ENCODE measurements around the gene SEC22A.

Gene SEC22A

GRCh38 chr3:123315271-123315595 is 113.5 kb downstream of the SEC22A start:
- Histone ChIP-seq H3K9me2 (replicated peaks; ENCODE audit: low read depth, low read length) (no peaks in the 10 kb centered on the region), H3K79me2 (ENCODE audit: insufficient read depth, low read length) (no peaks in the 10 kb centered on the region), H3K4me1 (ENCODE audit: insufficient read depth, low read length, poor library complexity, severe bottlenecking) (no peaks in the 10 kb centered on the region), H3K27me3 (ENCODE audit: insufficient read depth, low read length, poor library complexity, severe bottlenecking) (no peaks in the 10 kb centered on the region), H3F3A (ENCODE audit: low read depth) (no peaks in the 10 kb centered on the region), H4K20me1 (ENCODE audit: insufficient read depth, low read length, poor library complexity, severe bottlenecking) (no peaks in the 10 kb centered on the region), H3K36me3 (ENCODE audit: insufficient read depth, low read length) (no peaks in the 10 kb centered on the region), H3K4me2 (ENCODE audit: low read depth, low read length, poor library complexity, severe bottlenecking) (no peak overlapping the region), H3K9ac (ENCODE audit: low read depth, low read length, poor library complexity, severe bottlenecking) (no peak overlapping the region), H3K9me3 (ENCODE audit: insufficient read depth, low read depth, low read length) (no peaks in the 10 kb centered on the region), H3K4me3 (ENCODE audit: low read length, poor library complexity, severe bottlenecking) (no peak overlapping the region), H2AFZ (ENCODE audit: low read length) (no peak overlapping the region)
- TF ChIP-seq, protein P1, sequence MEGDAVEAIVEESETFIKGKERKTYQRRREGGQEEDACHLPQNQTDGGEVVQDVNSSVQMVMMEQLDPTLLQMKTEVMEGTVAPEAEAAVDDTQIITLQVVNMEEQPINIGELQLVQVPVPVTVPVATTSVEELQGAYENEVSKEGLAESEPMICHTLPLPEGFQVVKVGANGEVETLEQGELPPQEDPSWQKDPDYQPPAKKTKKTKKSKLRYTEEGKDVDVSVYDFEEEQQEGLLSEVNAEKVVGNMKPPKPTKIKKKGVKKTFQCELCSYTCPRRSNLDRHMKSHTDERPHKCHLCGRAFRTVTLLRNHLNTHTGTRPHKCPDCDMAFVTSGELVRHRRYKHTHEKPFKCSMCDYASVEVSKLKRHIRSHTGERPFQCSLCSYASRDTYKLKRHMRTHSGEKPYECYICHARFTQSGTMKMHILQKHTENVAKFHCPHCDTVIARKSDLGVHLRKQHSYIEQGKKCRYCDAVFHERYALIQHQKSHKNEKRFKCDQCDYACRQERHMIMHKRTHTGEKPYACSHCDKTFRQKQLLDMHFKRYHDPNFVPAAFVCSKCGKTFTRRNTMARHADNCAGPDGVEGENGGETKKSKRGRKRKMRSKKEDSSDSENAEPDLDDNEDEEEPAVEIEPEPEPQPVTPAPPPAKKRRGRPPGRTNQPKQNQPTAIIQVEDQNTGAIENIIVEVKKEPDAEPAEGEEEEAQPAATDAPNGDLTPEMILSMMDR (conservative IDR thresholded peaks at IDR 0.05; ENCODE audit: low read length) = no peak
- TF ChIP-seq EZH2phosphoT487 (IDR thresholded peaks at IDR 0.05; ENCODE audit: borderline replicate concordance) = no peak

DNA sequence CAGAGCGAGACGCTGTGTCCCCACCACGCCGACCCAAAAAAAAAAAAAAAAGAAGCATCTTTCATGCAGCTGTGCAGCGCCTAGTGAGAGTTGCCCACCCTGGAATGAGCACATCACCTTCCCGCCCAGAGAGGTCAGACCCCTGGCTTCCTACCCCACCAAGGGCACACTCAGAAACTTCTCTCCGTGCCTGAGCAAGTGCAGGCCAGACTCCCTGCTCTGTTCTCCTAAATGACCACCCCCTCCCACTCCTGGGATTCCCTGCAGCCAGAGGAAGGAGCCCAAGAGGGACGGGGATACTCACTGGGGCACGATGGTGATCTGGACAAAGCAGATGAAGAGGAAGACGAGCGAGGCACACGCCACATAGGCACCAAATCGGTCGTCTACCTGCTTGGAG is 116.0 kb downstream of the SEC22A start:
- Histone ChIP-seq H2AFZ (ENCODE audit: low read length) (no peak overlapping the region), H3K9me3 (ENCODE audit: insufficient read depth, low read depth, low read length) (no peaks in the 10 kb centered on the region), H3F3A (ENCODE audit: low read depth) (no peaks in the 10 kb centered on the region), H4K20me1 (ENCODE audit: insufficient read depth, low read length, poor library complexity, severe bottlenecking) (no peaks in the 10 kb centered on the region), H3K9me2 (replicated peaks; ENCODE audit: low read depth, low read length) (no peaks in the 10 kb centered on the region), H3K4me1 (ENCODE audit: insufficient read depth, low read length, poor library complexity, severe bottlenecking) (no peaks in the 10 kb centered on the region), H3K4me2 (ENCODE audit: low read depth, low read length, poor library complexity, severe bottlenecking) (no peak overlapping the region), H3K36me3 (ENCODE audit: insufficient read depth, low read length) (no peaks in the 10 kb centered on the region), H3K4me3 (ENCODE audit: low read length, poor library complexity, severe bottlenecking) (no peak overlapping the region), H3K79me2 (ENCODE audit: insufficient read depth, low read length) (no peaks in the 10 kb centered on the region), H3K9ac (ENCODE audit: low read depth, low read length, poor library complexity, severe bottlenecking) (no peak overlapping the region), H3K27me3 (ENCODE audit: insufficient read depth, low read length, poor library complexity, severe bottlenecking) (no peaks in the 10 kb centered on the region)
- no peak for TF ChIP-seq EZH2phosphoT487 (IDR thresholded peaks at IDR 0.05; ENCODE audit: borderline replicate concordance)
- TF ChIP-seq, protein P1 (conservative IDR thresholded peaks at IDR 0.05; ENCODE audit: low read length) = no peak

- Histone ChIP-seq H3K9me2 (replicated peaks; ENCODE audit: low read depth, low read length) (no peaks in the 10 kb centered on the region), H3K4me2 (ENCODE audit: low read depth, low read length, poor library complexity, severe bottlenecking) (no peak overlapping the region), H3K36me3 (ENCODE audit: insufficient read depth, low read length) (no peaks in the 10 kb centered on the region), H3K9ac (ENCODE audit: low read depth, low read length, poor library complexity, severe bottlenecking) (no peak overlapping the region), H3K27me3 (ENCODE audit: insufficient read depth, low read length, poor library complexity, severe bottlenecking) (no peaks in the 10 kb centered on the region), H4K20me1 (ENCODE audit: insufficient read depth, low read length, poor library complexity, severe bottlenecking) (no peaks in the 10 kb centered on the region), H3K79me2 (ENCODE audit: insufficient read depth, low read length) (no peaks in the 10 kb centered on the region), H3F3A (ENCODE audit: low read depth) (no peaks in the 10 kb centered on the region), H3K4me1 (ENCODE audit: insufficient read depth, low read length, poor library complexity, severe bottlenecking) (no peaks in the 10 kb centered on the region), H3K9me3 (ENCODE audit: insufficient read depth, low read depth, low read length) (no peaks in the 10 kb centered on the region), H2AFZ (ENCODE audit: low read length) (no peak overlapping the region), H3K4me3 (ENCODE audit: low read length, poor library complexity, severe bottlenecking) (no peak overlapping the region)
- TF ChIP-seq, protein P1 (conservative IDR thresholded peaks at IDR 0.05; ENCODE audit: low read length) = no peak
- TF ChIP-seq EZH2phosphoT487 (IDR thresholded peaks at IDR 0.05; ENCODE audit: borderline replicate concordance) = no peak
Observed at GRCh38 chr3:123318374-123318773, 116.6 kb downstream of the SEC22A start.
